ENCODE results near the gene OSTF1. TPM values are rescaled to one million over a fixed set of nuclear protein-coding genes. Genes with fewer than 3 reads are reported as not detected.

The OSTF1 gene
- total and polyA plus RNA-seq, 10 of the 15 experiments (the other 5 are each of a cell fraction or from before 2014, with no cell fraction given): 36.2 to 82.4 (median 46.9) TPM

- SMC1A ChIA-PET (ENCODE audit: uncharacterized antibody, unreplicated experiment): interaction anchor here (0.6 kb wide), 1 partner anchor 176 kb away, joined by 3 read pairs; no protein-coding TSS in a partner anchor
- H3K36me3 ChIP-seq (ENCODE audit: control insufficient read depth in 2 of 2, insufficient read depth in 2 of 2, low read length in 1 of 2): no peaks in the 10 kb centered on the region
- no peak overlapping the region for H3K4me3 ChIP-seq
- H3K9ac ChIP-seq (ENCODE audit: control insufficient read depth, insufficient read depth, low read length): no peak overlapping the region
- DNase-seq (ENCODE audit: low read depth, low spot score) (no peak), FAIRE-seq (no peak), ATAC-seq (no peak)
- intact Hi-C loops (cut with micrococcal nuclease; ENCODE audit: unreplicated experiment): no loop called here
- POLR2A ChIA-PET: no interaction called here
- no peak overlapping the region for H3K27ac ChIP-seq (ENCODE audit: control insufficient read depth, insufficient read depth)
- H3K4me1 ChIP-seq (ENCODE audit: control insufficient read depth, insufficient read depth, low read length): no peaks in the 10 kb centered on the region
- H4K20me1 ChIP-seq (ENCODE audit: control insufficient read depth, insufficient read depth): no peaks in the 10 kb centered on the region
- no peak for TF ChIP-seq MLLT1 (IDR thresholded peaks at IDR 0.05)
- TF ChIP-seq SMARCA5 (IDR thresholded peaks at IDR 0.05): no peak
- no peak for TF ChIP-seq RAD51 (IDR thresholded peaks at IDR 0.05)
- no peak for TF ChIP-seq LARP7 (IDR thresholded peaks at IDR 0.05)
- in situ Hi-C loops (cut with MboI): no loop called here
- H2AFZ ChIP-seq (ENCODE audit: control insufficient read depth, low read depth, low read length): no peak overlapping the region
- no peaks in the 10 kb centered on the region for H3K79me2 ChIP-seq (ENCODE audit: control insufficient read depth, insufficient read depth, low read length)
- no TSS peak for BruUV-seq (replicated peaks)
- CTCF ChIA-PET: interaction anchor here (1.3 kb wide), 1 partner anchor 99 kb away, joined by 3 read pairs; no protein-coding TSS in a partner anchor
- RAD21 ChIA-PET (ENCODE audit: unreplicated experiment): no interaction called here
- H3K27me3 ChIP-seq (replicated peaks in 1 of 2; ENCODE audit: control insufficient read depth in 2 of 2, insufficient read depth in 2 of 2, low read length in 1 of 2): no peaks in the 10 kb centered on the region
- H3K9me3 ChIP-seq (replicated peaks; ENCODE audit: control insufficient read depth, insufficient read depth, low read length): no peaks in the 10 kb centered on the region
- 100% methylated on average over 1 of the region's 1 CpG for WGBS (ENCODE audit: insufficient coverage, insufficient replicate concordance, low lambda C conversion rate, missing lambda C conversion rate)
- H3K4me2 ChIP-seq (ENCODE audit: control insufficient read depth, insufficient read depth): no peak overlapping the region
Measured at GRCh38 chr9:75167281-75167680, 79.0 kb downstream of the OSTF1 start.

GRCh38 chr9:75168270-75169178 lies 80.2 kb downstream of the OSTF1 start:
- H3K4me1 ChIP-seq (ENCODE audit: control insufficient read depth, insufficient read depth, low read length): no peaks in the 10 kb centered on the region
- no peaks in the 10 kb centered on the region for H3K36me3 ChIP-seq (ENCODE audit: control insufficient read depth in 2 of 2, insufficient read depth in 2 of 2, low read length in 1 of 2)
- no peak overlapping the region for H3K9ac ChIP-seq (ENCODE audit: control insufficient read depth, insufficient read depth, low read length)
- no TSS peak for BruUV-seq (replicated peaks)
- no peaks in the 10 kb centered on the region for H3K9me3 ChIP-seq (replicated peaks; ENCODE audit: control insufficient read depth, insufficient read depth, low read length)
- FAIRE-seq (no peak), ATAC-seq (no peak), DNase-seq (ENCODE audit: low read depth, low spot score) (no peak)
- in situ Hi-C loops (cut with MboI) (no loop called here), intact Hi-C loops (cut with micrococcal nuclease; ENCODE audit: unreplicated experiment) (no loop called here)
- ChIA-PET SMC1A (ENCODE audit: uncharacterized antibody, unreplicated experiment) (interaction anchor here (0.8 kb wide), 1 partner anchor 12 kb away, joined by 3 read pairs; no protein-coding TSS in a partner anchor), RAD21 (ENCODE audit: unreplicated experiment) (no interaction called here), POLR2A (no interaction called here), CTCF (interaction anchor here (0.9 to 1.4 kb wide), 2 partner anchors 17 kb away, joined by 3 read pairs; no protein-coding TSS in a partner anchor)
- H3K4me2 ChIP-seq (ENCODE audit: control insufficient read depth, insufficient read depth): no peak overlapping the region
- H3K4me3 ChIP-seq: no peak overlapping the region
- H2AFZ ChIP-seq (ENCODE audit: control insufficient read depth, low read depth, low read length): no peak overlapping the region
- 30% methylated on average over 2 of the region's 2 CpGs for WGBS (ENCODE audit: insufficient coverage, insufficient replicate concordance, low lambda C conversion rate, missing lambda C conversion rate)
- H3K27ac ChIP-seq (ENCODE audit: control insufficient read depth, insufficient read depth): no peak overlapping the region
- H3K79me2 ChIP-seq (ENCODE audit: control insufficient read depth, insufficient read depth, low read length): no peaks in the 10 kb centered on the region
- H4K20me1 ChIP-seq (ENCODE audit: control insufficient read depth, insufficient read depth): no peaks in the 10 kb centered on the region
- H3K27me3 ChIP-seq (replicated peaks in 1 of 2; ENCODE audit: control insufficient read depth in 2 of 2, insufficient read depth in 2 of 2, low read length in 1 of 2): no peaks in the 10 kb centered on the region
- no peak for TF ChIP-seq ZNF592 (IDR thresholded peaks at IDR 0.05)
- no peak for TF ChIP-seq NBN (IDR thresholded peaks at IDR 0.05)
- no peak for TF ChIP-seq BHLHE40 (IDR thresholded peaks at IDR 0.05; ENCODE audit: borderline replicate concordance in 1 of 2, low read depth in 2 of 2, low read length in 1 of 2)
- TF ChIP-seq CHD4 (IDR thresholded peaks at IDR 0.05): no peak
- TF ChIP-seq LARP7 (IDR thresholded peaks at IDR 0.05): no peak
- no peak for TF ChIP-seq NFYB (IDR thresholded peaks at IDR 0.05; ENCODE audit: insufficient read depth, low read depth, low read length)
- TF ChIP-seq MEF2B (IDR thresholded peaks at IDR 0.05; ENCODE audit: partially characterized antibody, poor library complexity, severe bottlenecking): no peak
- no peak for TF ChIP-seq MTA2 (IDR thresholded peaks at IDR 0.05; ENCODE audit: low read depth)

Data from GM12878 (cell line).